Prostate gland (tissue), 2 donors: Measurements from ENCODE around the gene CMTM5.
A peak's percentile ranks its signal among the peaks of the same experiment; 100 is the strongest.

Source experiments
- POLR2A ChIP-seq: fragments of 450-650 bp; IDR thresholded peaks from one replicate; pipeline ENCODE4 v1.6.1; 2016; ENCODE audit warnings: antibody characterized with exemption, mild to moderate bottlenecking
- POLR2AphosphoS5 ChIP-seq: sonication (generic); formaldehyde crosslinking; IDR thresholded peaks from one replicate; pipeline ENCODE4 v1.6.1; 2017; ENCODE audit warnings: antibody characterized with exemption
- TF ChIP-seq, protein P1 (sequence below), 4 experiments: fragments of 200-600 bp in 2 of 4; fragments of 450-650 bp in 2 of 4; sonication (generic) in 2 of 4; IDR thresholded peaks; 1 replicate in 3 of 4; 2 replicates in 1 of 4; pipeline ENCODE4 v1.5.1; 2016 to 2019; ENCODE audit warnings: antibody characterized with exemption in 4 of 4, mild to moderate bottlenecking in 2 of 4, moderate library complexity in 2 of 4

DNA sequence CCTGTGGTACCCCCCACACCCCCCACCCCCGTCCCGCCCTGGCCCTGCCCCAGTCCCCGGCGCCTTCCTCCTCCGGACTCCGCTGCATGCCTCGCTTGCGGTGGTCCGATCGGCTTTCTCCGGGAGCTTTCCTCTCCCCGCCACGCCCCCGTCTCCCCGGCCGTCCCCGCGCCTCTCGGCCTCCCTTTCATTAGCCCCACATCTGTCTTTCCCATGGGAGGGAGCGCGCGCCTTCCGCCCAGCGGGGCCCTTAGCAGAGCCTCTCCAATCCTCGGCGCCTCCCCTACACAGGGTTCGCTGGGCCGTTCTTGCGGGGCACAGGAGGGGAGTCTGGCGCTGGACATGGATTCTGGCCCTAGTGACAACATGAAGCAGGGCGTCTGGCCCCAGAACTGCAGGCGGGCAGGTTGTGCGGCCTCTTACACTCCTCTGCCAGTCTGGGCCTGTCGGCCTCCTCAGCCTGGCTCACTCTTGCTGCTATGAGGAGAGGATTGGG, 10.4 kb upstream of the CMTM5 start:
- TF ChIP-seq, protein P1, sequence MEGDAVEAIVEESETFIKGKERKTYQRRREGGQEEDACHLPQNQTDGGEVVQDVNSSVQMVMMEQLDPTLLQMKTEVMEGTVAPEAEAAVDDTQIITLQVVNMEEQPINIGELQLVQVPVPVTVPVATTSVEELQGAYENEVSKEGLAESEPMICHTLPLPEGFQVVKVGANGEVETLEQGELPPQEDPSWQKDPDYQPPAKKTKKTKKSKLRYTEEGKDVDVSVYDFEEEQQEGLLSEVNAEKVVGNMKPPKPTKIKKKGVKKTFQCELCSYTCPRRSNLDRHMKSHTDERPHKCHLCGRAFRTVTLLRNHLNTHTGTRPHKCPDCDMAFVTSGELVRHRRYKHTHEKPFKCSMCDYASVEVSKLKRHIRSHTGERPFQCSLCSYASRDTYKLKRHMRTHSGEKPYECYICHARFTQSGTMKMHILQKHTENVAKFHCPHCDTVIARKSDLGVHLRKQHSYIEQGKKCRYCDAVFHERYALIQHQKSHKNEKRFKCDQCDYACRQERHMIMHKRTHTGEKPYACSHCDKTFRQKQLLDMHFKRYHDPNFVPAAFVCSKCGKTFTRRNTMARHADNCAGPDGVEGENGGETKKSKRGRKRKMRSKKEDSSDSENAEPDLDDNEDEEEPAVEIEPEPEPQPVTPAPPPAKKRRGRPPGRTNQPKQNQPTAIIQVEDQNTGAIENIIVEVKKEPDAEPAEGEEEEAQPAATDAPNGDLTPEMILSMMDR (IDR thresholded peaks at IDR 0.05), result no peak
- TF ChIP-seq POLR2A, result peak; percentile 61
- peak; percentile 47 for TF ChIP-seq POLR2AphosphoS5
